8988T (cell line): ENCODE results near the gene TLX3.
"Not testable (repeated sequence)": the region's sequence is repeated elsewhere in the genome, so short reads cannot be mapped to it uniquely, and the experiment has no call there.

Experiments used
- DNase-seq: peaks from one replicate; pipeline ENCODE4 v3.0.0; 2011

The TLX3 gene

GRCh38 chr5:171330021-171330420 lies 21.0 kb downstream of the TLX3 start:
- no peak for DNase-seq

- DNase-seq, result no peak
Measured at GRCh38 chr5:171335616-171336015, 26.6 kb downstream of the TLX3 start.

DNA sequence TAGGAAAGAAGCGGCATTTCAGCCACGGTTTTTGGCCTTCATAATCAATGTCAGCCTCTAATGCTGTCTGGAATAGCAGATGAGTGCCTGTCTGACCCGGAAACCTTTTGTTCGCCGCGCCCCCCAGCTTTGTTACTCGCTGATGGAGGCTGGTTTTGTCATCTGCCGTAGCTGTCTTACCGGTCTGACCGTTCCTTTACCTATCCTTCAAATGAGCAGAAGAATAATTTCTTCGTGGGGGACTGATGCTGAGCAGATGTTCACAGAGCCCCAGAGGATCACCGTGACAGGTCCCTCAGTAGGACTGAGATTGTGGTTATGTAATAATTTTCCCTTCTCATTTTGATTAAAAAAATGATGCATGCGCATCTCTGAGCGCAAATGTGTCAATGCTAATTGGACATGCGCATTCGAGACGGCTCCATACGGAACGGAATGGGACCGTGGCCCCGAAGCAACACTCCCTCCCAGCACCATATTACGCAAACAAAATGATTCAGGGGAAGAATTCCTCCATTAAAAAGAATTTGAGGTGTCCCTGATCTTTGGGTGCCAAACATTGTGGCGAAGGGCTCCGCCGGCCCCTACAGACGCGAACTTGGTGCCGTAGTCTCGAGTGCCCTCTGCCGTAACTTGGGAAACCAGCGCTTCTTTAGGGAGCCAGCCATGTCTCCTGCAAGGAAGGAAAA lies 27.6 kb downstream of the TLX3 start:
- no peak for DNase-seq

DNA sequence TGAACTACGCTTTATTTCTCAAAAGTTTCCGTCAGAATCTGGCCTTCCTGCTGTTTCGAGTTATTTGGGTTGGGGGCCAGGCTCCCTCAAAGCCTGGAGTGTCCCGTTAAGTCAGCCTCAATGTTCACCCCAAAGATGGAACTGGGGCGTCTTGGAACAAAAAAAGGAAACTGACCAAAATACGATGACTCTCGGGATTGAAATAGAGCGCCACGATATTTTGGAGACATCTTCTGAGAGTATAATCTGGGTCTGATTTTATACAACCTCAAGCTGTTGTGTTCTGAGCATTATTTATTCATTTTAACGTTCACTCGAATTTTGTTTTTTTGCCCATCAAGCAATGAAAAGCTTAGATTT lies 28.1 kb downstream of the TLX3 start:
- DNase-seq, result no peak

- DNase-seq, result no peak
Measured at GRCh38 chr5:171340042-171340441, 31.0 kb downstream of the TLX3 start.

DNA sequence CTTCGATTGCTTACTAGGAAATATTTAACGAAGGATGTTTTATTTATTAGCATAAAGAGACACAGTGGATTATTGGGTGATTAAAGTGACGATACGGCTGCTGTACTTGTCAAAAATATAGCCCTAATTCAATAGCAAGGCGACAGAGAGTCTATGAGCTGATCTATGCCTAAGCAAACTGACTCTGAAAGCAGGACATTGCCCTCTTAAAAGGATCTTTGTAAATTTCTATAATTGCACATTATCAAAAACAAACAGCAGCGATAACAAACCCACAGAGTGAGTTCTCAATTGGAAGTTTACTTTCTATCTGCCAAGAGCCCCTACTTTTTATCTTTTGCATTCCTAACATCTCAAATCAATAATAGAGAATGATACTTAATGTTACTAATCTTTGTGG lies 31.4 kb downstream of the TLX3 start:
- DNase-seq, result no peak

DNA sequence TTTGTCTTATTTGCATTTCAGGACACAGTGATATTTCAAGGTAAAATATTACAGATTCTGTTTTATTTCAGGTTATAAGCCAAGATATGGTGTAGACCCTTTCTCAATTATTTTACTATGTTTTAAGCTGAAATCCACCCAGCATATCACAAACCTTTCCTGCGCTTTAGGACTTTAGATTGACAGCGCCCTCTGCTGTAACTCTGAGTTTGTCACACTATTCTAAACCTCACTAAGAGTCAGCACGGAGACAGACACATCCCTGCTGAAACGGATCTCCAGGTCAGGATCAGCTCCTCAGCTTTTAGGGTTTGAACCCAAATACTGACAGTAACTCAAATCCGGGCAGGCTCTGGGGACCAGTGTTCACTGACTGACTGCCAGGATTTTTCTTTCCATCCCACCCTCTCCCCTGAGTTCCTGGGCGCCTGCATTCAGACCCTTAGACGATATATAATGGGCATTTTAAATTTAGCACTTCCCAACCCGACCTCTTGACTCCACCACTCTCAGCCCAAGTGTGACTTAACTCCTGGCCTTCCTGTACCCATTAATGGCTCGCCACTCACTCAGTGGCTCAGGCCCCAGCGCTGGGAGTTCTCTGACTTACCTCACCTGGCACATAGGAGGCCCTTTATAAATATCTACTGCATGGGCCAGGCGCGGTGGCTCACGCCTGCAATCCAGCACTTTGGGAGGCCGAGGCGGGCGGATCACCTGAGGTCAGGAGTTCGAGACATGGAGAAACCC lies 33.5 kb downstream of the TLX3 start:
- DNase-seq, result peak; percentile 40

DNA sequence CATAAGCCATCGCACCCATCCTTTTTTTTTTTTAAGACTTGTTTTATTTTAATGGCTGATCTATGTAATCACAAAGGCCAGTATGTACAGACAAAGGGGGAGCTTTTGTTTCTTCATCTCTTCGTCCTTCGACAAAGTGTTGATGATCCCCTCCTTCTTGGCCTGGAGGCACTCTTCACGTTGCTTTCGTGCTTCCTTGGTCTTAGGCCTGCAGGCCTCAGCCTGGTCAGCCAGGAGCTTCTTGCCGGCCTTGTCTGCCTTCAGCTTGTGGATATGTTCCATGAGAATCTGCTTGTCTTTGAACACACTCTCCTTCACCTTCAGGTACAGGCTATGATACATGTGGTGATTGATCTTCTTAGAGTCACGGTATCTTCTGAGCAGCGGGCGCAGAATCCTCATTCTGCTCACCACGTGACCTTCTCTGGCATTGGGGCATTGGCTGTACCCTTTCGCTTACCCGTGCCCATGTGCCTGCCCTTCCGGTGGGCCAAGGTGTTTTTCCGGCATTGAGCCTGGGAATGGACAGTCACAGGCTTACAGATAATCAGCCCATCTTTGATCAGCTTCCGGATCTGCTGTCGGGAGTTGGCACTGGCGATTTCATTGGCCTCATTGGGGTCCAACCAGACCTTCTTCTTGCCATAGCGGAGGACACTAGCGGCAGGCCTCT lies 36.0 kb downstream of the TLX3 start:
- DNase-seq, result no peak

GRCh38 chr5:171351536-171352073 lies 42.6 kb downstream of the TLX3 start:
- DNase-seq, result no peak

DNA sequence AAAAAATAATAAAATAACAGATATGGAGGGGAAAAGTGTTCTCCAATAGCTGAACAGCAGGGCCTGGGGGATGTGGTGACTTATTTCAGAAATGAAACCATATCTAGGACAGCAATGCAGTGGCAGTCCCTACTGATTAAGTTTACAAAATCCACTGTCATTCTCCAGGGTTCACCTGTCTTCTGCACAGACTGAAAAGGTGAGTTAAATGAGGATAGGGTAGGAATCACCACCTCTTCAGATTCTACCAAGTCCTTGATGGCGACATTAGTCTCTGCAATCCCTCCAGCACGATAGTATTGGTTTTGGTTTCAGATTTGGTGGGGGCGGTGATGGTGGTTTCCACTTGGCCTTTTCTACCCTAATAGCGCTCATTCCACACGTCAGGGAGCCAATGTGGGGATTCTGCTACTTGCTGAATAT lies 46.3 kb downstream of the TLX3 start:
- DNase-seq, result no peak

- DNase-seq, result no peak
Measured at GRCh38 chr5:171357843-171358242, 48.8 kb downstream of the TLX3 start.

DNA sequence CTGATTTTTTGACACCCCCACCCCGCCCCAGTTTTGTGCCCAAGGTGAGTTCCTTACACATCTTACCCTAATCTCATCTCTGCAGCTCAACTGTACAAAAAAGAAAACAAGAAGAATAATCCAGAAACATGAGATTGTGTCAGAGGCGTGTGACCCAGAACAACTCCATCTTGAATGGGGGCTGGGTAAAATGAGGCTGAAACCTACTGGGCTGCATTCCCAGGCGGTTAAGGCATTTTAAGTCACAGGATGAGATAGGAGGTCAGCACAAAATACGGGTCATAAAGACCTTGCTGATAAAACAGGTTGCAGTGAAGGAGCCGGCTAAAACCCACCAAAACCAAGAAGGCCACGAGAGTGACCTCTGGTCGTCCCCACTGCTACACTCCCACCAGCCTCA lies 52.1 kb downstream of the TLX3 start:
- DNase-seq, result not testable (repeated sequence)
